ENCODE data around the gene PLPPR4.
"Not testable (repeated sequence)": the region's sequence is repeated elsewhere in the genome, so short reads cannot be mapped to it uniquely, and the experiment has no call there.

PLPPR4 gene

DNA sequence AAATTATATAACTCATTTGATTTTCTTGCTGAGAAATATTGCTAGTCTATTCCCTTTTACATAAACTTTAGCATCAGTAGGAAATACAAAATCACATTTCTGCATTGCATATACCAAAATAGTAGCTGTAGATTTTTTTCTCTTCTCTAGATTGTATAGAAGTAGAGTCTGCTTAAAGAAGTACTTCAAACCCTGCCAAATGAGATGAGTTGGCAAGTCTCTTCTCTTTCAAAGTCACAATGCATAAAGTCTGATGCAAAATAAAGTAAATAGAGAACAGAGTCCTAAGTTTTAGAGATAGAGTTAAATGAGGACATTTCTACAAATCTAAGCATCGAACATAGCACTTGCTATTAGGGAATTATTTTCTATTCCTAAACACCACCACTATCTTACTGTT lies 6.4 kb downstream of the PLPPR4 start:
- DNase-seq: no peak

DNA sequence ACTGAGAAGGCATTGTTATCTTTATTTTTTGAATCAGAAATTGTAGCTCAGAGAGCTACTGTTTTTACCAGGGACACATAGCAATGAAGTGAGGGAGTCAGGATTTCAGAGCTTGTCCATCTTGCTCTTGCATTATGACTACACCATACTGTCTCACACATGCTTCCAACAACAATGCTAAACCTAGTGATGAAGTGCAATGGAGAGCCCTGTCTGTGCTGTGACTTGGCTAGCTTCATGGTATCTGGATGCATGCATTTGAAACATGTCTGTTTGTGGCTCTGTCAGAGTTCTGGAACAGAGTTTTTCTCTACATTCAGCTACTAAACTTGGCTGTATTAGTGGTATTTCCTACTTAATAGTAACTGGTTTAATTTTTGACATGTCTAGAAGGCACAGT lies 7.0 kb downstream of the PLPPR4 start:
- DNase-seq: no peak

GRCh38 chr1:99277066-99277465 lies 12.8 kb downstream of the PLPPR4 start:
- DNase-seq: no peak

GRCh38 chr1:99279525-99279924 lies 15.2 kb downstream of the PLPPR4 start:
- DNase-seq: peak; percentile 96 to 97

- no peak for DNase-seq
Observed at GRCh38 chr1:99281105-99281504, 16.8 kb downstream of the PLPPR4 start.

- DNase-seq: no peak
Observed at GRCh38 chr1:99282536-99282935, 18.2 kb downstream of the PLPPR4 start.

- DNase-seq: not testable (repeated sequence)
Observed at GRCh38 chr1:99283521-99283920, 19.2 kb downstream of the PLPPR4 start.

DNA sequence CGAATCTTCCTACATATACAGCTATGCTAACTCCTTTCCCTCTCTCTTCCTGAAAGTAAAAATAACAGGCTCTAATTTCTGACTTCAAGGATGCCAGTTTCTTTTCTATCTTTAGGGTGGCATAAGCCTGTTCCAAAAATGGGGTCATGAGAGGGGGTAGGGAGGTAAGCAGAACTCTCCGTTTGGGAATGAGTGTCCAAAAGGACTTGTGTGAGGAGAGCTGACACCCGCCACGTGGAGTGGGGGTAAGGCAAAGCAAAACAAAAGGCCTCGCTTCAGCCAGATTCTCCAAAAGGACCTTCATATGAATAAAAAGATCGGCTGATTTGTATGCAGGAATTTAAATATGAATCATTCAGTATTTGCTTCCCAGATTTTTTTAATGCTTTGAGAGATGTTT lies 28.6 kb downstream of the PLPPR4 start:
- no peak for DNase-seq

GRCh38 chr1:99297923-99298322 lies 33.6 kb downstream of the PLPPR4 start:
- no peak for DNase-seq

- no peak for DNase-seq
Observed at GRCh38 chr1:99304725-99305282, 40.5 kb downstream of the PLPPR4 start.

GRCh38 chr1:99305626-99306025 lies 41.3 kb downstream of the PLPPR4 start:
- no peak for DNase-seq

GRCh38 chr1:99306056-99306455 lies 41.8 kb downstream of the PLPPR4 start:
- DNase-seq: no peak

- no peak for DNase-seq
Observed at GRCh38 chr1:99306644-99307043, 42.4 kb downstream of the PLPPR4 start.

DNA sequence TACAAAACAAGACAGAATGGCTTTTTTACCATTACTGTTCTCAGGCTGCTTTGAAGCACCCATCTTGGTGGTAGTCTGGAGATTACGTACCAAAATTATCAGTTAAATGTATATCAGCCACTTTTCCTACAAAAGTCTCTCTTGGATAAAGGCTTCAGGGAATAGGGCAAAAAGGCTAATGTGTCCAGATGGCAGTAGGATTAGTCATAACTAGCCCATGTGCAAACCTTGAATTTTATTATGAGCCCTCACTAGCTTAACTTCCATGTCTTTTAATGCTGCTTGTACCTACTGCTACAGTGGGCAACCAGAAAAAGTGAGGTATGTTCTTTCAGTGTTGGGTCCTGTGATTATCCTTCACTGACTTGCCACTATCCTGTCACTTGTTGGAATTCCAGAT lies 51.0 kb downstream of the PLPPR4 start:
- peak; percentile 71 to 87 for DNase-seq

DNA sequence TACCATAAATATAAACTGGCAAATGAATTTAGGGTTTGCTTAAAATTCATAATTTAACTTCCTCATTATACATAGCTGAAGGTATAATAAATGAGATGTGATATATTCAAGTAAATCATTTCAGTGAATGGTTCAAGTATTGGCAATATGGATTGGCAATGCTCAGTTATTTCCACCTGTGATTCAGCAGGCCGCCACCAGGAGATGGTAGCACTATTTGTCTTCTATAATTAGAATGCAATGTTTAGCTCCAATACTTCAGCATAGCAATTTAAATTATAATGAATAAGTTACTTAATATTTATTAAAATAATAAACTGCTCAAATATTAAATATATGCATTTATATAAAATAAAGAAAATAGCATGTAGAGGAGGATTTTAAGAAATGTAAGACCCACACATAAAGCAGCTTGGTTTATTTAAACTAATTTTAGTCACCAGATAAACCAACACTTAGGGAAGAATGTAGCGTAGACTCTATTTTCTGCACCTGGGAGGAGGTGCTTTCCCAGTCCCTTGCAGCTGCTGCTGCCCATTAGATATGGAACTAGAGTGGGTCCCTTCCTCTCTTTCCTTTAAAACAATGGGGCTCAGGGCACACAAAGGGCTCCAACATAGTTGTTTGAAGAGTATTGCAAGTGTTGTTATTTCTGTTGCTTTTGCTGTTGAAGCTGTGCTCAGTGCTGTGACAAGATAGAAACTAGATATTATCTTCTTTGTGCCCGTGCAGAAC lies 62.1 kb downstream of the PLPPR4 start:
- no peak for DNase-seq

GRCh38 chr1:99327357-99327756 lies 63.1 kb downstream of the PLPPR4 start:
- DNase-seq: no peak

DNA sequence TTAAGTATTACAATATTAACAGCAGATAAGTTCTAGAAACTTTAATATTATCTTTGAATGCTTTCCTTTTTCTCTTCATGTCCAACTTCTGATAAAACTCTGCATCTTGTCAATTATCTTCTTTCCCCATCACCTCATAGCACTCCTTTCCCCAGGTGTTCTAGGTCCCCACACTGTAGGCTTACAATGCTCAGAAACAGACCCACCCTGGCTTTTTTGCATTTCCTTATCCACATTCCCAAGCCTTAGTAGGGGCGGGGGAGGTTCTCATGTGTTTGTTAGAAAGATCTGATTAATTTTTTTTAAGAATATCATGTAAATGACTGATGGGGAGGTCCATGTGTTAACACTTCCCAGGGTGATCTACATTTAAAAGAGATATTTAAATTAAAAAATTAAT lies 63.9 kb downstream of the PLPPR4 start:
- DNase-seq: no peak

- no peak for DNase-seq
Observed at GRCh38 chr1:99331083-99331482, 66.8 kb downstream of the PLPPR4 start.

DNA sequence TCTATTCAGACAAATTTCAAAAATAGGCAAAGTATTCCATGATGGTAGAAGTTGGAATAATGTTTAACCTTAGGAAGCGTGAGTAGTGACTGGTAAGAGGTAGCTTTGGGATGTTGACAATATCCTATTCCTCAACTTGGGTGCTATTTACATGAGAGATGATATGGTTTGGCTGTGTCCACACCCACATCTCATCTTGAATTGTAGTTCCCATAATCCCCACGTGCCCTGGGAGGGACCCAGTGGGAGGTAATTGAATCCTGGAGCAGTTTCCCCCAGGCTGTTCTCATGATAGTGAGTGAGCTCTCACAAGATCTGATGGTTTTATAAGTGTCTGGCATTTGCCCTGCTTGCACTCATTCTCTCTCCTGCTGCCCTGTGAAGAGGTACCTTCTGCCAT lies 67.3 kb downstream of the PLPPR4 start:
- no peak for DNase-seq

GRCh38 chr1:99332561-99332960 lies 68.3 kb downstream of the PLPPR4 start:
- DNase-seq: no peak

GRCh38 chr1:99334991-99335390 lies 70.7 kb downstream of the PLPPR4 start:
- DNase-seq: no peak

DNA sequence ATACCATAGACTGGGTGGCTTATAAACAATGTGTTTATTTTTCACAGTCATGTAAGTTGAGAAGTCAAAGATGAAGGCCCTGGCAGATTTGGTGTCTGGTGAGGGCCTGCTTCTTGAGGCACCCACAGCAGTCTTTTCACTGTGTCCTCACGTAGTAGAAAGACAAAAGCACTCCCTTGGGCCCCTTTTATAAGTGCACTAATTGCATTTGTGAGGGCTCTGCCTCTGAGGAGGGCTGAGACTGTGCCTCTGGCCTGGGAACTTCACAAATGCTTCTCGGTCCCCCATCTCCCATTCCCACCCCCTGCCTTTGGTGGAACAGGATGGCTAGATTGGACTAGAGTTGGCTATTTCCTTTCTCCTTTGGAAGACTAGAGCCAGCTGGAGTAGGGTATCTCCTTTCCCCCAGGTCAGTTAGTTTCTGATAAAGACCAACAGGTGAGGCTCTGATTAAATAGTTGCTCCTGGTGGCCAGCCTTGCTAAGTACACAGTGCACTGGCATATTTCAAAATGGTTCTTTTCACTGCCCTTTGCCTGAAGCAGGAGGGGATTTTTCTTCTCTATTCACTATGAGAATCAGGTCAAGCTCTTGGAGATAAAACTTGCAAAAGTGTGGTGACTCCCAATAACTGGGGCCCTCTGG lies 82.9 kb downstream of the PLPPR4 start:
- no peak for DNase-seq

GRCh38 chr1:99348397-99349132 lies 84.3 kb downstream of the PLPPR4 start:
- DNase-seq: no peak

DNA sequence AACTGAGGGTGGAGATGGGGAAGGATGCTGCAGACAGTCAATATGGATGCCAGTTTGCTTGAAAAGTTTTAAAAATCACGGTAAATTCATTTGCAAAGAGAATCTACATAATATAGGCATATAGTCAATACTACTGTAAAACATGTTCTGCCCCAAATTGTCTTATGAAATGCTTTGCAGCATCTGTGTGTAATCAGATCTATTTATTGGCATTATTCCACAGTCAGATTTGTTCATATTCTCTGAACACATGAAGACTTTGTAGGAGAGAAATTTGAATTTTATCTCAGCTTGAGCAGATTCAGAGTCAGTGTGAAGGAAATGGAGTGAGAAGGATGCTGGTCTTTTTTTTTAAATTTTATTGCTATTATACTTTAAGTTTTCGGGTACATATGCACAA lies 88.5 kb downstream of the PLPPR4 start:
- no peak for DNase-seq

Measured in NCI-H524 (cell line).